Activated naive CD8-positive, alpha-beta T cell treated with anti-CD3 and anti-CD28 coated beads for 36 hours (primary cell): Measurements from ENCODE around the gene NEURL1B. TPM values are rescaled to one million over a fixed set of nuclear protein-coding genes. Genes with fewer than 3 reads are reported as not detected.

Experiments
- DNase-seq: peaks from one replicate; pipeline ENCODE4 v3.0.0; 2021
- H3K27ac Mint-ChIP-seq: one replicate; pipeline ENCODE4 v1.8.0; 2022; ENCODE audit warnings: mild to moderate bottlenecking, moderate library complexity, mixed read lengths
- H3K27me3 Mint-ChIP-seq: one replicate; pipeline ENCODE4 v1.8.0; 2022; ENCODE audit warnings: mild to moderate bottlenecking, mixed read lengths
- H3K36me3 Mint-ChIP-seq: one replicate; pipeline ENCODE4 v1.8.0; 2021; ENCODE audit warnings: mild to moderate bottlenecking, mixed read lengths
- H3K4me1 Mint-ChIP-seq: one replicate; pipeline ENCODE4 v1.8.0; 2021; ENCODE audit warnings: mixed read lengths
- H3K4me3 Mint-ChIP-seq: one replicate; pipeline ENCODE4 v1.8.0; 2022; ENCODE audit warnings: mild to moderate bottlenecking, moderate library complexity, mixed read lengths
- H3K9me3 Mint-ChIP-seq: one replicate; pipeline ENCODE4 v1.8.0; 2022; ENCODE audit warnings: mixed read lengths
- total RNA-seq, 2 experiments: library from RNA; stranded (reverse); gene quantifications; one replicate each; pipeline ENCODE4 v1.2.3, GENCODE V29; 2021

The NEURL1B gene
- total RNA-seq, 2 experiments from 2014 or later, result 0.10 TPM

DNA sequence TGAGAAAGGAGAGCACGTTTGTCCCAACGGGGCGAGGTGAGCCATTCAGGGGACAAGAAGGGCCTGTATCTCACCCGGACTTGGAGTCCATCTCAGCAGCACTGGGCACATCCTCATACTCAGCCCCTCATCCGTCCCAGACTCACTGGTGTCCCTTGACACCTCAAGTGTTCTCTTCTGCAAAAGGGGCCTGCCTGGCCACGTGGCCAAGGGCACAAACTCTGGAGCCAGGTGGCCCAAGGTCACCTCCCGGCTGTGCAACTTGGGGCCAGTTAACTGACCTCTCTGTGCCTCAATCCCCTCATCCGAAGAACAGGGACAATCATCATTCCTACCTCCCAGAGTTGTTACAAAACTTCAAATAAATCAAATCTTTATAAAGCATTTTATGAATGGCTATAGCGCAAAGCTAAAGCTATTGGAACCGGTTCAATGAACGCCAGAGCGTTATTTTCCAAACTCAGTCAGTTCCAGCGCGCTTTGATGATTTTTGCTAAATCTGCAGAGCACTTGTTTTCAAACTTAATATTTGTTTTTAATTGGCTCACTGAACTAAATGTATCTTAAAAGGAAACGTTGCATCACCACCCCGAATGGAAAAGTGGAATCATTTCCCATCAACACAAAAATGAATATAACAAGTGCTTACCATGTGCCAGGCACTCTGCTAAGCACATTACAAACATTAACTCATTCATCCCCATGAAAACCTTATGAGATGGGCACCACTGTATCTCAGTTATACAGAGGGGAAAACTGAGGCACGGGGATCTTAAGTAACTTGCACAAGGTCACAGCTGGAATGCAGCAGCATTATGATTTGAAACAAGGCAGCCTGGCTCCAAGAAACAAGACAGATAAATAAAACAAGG, 80.6 kb downstream of the NEURL1B start:
- Mint-ChIP-seq H3K27me3 (no peaks in the 10 kb centered on the region), H3K36me3 (no peaks in the 10 kb centered on the region), H3K4me3 (no peak overlapping the region), H3K4me1 (peaks cover 4% of the 10 kb centered on the region), H3K27ac (no peak overlapping the region), H3K9me3 (no peaks in the 10 kb centered on the region)
- DNase-seq, result no peak

- no peak for DNase-seq
- Mint-ChIP-seq H3K9me3 (no peaks in the 10 kb centered on the region), H3K27me3 (no peaks in the 10 kb centered on the region), H3K4me1 (no peaks in the 10 kb centered on the region), H3K27ac (no peak overlapping the region), H3K4me3 (no peak overlapping the region), H3K36me3 (no peaks in the 10 kb centered on the region)
Observed at GRCh38 chr5:172722327-172722815, 81.3 kb downstream of the NEURL1B start.

GRCh38 chr5:172723508-172723907, 82.4 kb downstream of the NEURL1B start:
- H3K36me3 Mint-ChIP-seq, result no peaks in the 10 kb centered on the region
- no peaks in the 10 kb centered on the region for H3K9me3 Mint-ChIP-seq
- no peak for DNase-seq
- no peak overlapping the region for H3K4me3 Mint-ChIP-seq
- H3K27me3 Mint-ChIP-seq, result no peaks in the 10 kb centered on the region
- no peaks in the 10 kb centered on the region for H3K4me1 Mint-ChIP-seq
- no peak overlapping the region for H3K27ac Mint-ChIP-seq

- Mint-ChIP-seq H3K36me3 (no peaks in the 10 kb centered on the region), H3K9me3 (no peaks in the 10 kb centered on the region), H3K4me1 (no peaks in the 10 kb centered on the region), H3K27ac (no peak overlapping the region), H3K27me3 (no peaks in the 10 kb centered on the region), H3K4me3 (no peak overlapping the region)
- no peak for DNase-seq
Observed at GRCh38 chr5:172724242-172725183, 83.5 kb downstream of the NEURL1B start.

DNA sequence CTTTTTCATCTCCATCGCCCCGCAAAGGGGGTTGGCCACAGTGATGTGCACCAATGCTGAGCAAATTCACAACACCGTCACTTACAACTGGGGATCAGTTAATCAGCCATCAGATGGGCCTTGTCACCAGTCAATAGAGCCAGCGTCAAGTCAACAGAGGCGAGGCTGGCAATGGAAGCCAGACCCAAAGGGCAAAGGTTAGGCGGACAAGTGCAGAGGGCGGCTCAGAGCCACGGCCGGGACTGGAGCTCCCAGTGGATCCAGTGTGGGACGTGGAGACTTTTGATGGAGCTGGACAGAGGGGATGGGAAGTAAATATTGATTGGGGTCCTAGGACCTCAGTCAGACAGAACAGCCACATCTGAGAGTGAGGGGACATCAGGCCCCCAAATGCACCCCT, 84.2 kb downstream of the NEURL1B start:
- no peak overlapping the region for H3K27ac Mint-ChIP-seq
- no peaks in the 10 kb centered on the region for H3K36me3 Mint-ChIP-seq
- no peak for DNase-seq
- H3K9me3 Mint-ChIP-seq, result no peaks in the 10 kb centered on the region
- H3K4me3 Mint-ChIP-seq, result no peak overlapping the region
- no peaks in the 10 kb centered on the region for H3K27me3 Mint-ChIP-seq
- H3K4me1 Mint-ChIP-seq, result no peaks in the 10 kb centered on the region

DNA sequence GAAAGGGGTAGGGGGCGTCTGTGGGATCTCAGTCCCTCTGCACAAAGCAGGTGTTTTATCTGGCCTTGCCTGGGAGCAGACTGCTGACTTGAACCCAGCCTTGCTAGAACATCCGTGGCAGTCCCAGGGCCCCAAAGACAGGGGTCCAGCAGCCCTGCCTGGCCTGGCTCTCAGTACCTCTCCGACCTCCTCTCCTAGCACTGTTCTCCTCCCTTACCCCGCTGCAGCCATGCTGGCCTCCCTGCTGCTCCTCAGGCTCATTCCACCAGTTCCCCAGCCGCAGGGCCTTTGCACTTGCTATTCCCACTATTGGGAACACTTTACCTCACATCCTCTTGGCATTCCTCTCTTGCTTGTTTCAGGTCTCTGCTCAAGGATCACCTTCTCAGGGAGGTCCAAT, 84.7 kb downstream of the NEURL1B start:
- H3K36me3 Mint-ChIP-seq, result no peaks in the 10 kb centered on the region
- no peaks in the 10 kb centered on the region for H3K9me3 Mint-ChIP-seq
- no peaks in the 10 kb centered on the region for H3K4me1 Mint-ChIP-seq
- no peaks in the 10 kb centered on the region for H3K27me3 Mint-ChIP-seq
- DNase-seq, result no peak
- H3K27ac Mint-ChIP-seq, result no peak overlapping the region
- H3K4me3 Mint-ChIP-seq, result no peak overlapping the region

DNA sequence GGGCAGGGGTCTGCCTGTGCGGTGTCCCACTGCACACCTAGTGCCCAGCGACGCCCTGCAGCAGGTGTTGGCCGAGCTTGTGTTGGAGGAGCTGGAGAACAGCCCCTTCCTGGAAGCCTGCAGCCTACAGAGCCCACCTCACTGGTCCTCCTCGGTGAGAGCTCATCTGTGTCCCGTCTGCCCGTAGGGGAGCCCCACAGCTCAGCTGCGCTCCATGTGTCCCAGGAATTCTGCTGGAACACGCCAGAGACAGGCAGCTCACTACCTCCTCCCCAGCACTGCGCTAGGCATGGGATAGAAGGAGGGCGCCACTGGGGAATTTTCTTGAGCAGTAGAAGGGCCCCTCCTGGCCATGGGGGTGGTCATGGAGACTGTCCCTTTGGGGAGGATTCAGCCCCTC, 85.9 kb downstream of the NEURL1B start:
- no peaks in the 10 kb centered on the region for H3K4me1 Mint-ChIP-seq
- H3K4me3 Mint-ChIP-seq, result no peak overlapping the region
- DNase-seq, result no peak
- H3K27ac Mint-ChIP-seq, result no peak overlapping the region
- H3K36me3 Mint-ChIP-seq, result no peaks in the 10 kb centered on the region
- H3K27me3 Mint-ChIP-seq, result no peaks in the 10 kb centered on the region
- no peaks in the 10 kb centered on the region for H3K9me3 Mint-ChIP-seq

GRCh38 chr5:172727551-172727950, 86.5 kb downstream of the NEURL1B start:
- no peaks in the 10 kb centered on the region for H3K27me3 Mint-ChIP-seq
- no peak overlapping the region for H3K4me3 Mint-ChIP-seq
- no peaks in the 10 kb centered on the region for H3K9me3 Mint-ChIP-seq
- H3K4me1 Mint-ChIP-seq, result no peaks in the 10 kb centered on the region
- H3K27ac Mint-ChIP-seq, result no peak overlapping the region
- H3K36me3 Mint-ChIP-seq, result no peaks in the 10 kb centered on the region
- no peak for DNase-seq

GRCh38 chr5:172728481-172729241, 87.6 kb downstream of the NEURL1B start:
- Mint-ChIP-seq H3K4me3 (no peak overlapping the region), H3K4me1 (no peaks in the 10 kb centered on the region), H3K9me3 (no peaks in the 10 kb centered on the region), H3K36me3 (no peaks in the 10 kb centered on the region), H3K27ac (no peak overlapping the region), H3K27me3 (no peaks in the 10 kb centered on the region)
- no peak for DNase-seq

DNA sequence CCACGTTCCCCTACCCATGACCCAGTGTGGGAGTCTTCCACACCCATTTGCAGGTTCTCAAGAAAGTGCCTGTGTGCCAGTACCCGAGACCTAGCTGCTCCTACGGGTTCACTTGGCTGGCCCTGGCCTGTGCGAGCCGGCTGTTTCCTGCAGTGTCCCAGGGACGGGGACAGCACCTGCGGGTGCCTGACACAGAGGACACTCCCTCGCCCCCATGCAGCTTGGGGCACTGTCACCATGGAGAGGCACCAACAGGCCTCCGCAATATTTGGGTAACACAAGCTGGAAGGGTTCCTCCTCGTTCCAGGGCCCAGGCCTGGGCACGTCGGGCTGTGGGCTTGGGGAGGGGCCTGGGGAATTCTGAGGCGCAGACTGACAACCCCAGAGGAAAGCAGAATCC, 88.5 kb downstream of the NEURL1B start:
- H3K4me1 Mint-ChIP-seq, result no peaks in the 10 kb centered on the region
- no peaks in the 10 kb centered on the region for H3K36me3 Mint-ChIP-seq
- no peak overlapping the region for H3K4me3 Mint-ChIP-seq
- H3K9me3 Mint-ChIP-seq, result no peaks in the 10 kb centered on the region
- no peaks in the 10 kb centered on the region for H3K27me3 Mint-ChIP-seq
- no peak overlapping the region for H3K27ac Mint-ChIP-seq
- no peak for DNase-seq

- Mint-ChIP-seq H3K4me3 (no peak overlapping the region), H3K4me1 (no peaks in the 10 kb centered on the region), H3K27ac (no peak overlapping the region), H3K9me3 (no peaks in the 10 kb centered on the region), H3K27me3 (no peaks in the 10 kb centered on the region), H3K36me3 (no peaks in the 10 kb centered on the region)
- DNase-seq, result no peak
Observed at GRCh38 chr5:172730222-172730621, 89.2 kb downstream of the NEURL1B start.

DNA sequence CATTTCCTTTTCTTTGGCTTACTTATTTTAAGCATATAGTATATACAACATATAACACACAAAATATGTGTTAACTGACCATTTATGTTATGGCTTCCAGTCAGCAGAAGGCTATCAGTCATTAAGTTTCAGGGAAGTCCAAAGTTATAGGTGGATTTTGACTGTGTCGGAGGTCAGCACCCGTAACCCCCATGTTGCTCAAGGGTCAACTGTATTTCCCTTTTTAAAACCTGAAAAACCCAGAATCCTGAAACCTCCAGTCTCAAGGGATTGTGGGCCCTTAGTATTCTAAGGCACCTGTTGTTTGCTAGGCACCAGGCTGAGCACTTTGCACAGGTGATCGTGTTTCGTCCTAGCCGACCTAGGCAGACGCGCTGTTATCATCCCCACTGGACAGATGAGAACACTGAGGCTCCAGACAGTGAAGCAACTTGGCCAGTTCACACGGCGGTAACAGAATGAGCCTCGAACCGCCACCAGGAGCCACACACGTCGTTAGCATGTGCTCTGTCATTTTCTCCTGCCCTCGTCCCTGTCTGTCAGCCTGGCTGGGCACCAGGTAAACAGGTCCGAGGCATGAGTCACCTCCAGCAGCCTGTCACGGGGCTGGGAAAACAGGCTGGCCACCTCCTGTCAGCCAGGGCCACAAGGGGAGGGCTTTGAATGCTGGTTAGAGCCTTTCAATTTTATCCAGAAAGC, 90.1 kb downstream of the NEURL1B start:
- DNase-seq, result no peak
- Mint-ChIP-seq H3K27me3 (no peaks in the 10 kb centered on the region), H3K27ac (no peak overlapping the region), H3K4me1 (no peaks in the 10 kb centered on the region), H3K9me3 (no peaks in the 10 kb centered on the region), H3K36me3 (no peaks in the 10 kb centered on the region), H3K4me3 (no peak overlapping the region)

DNA sequence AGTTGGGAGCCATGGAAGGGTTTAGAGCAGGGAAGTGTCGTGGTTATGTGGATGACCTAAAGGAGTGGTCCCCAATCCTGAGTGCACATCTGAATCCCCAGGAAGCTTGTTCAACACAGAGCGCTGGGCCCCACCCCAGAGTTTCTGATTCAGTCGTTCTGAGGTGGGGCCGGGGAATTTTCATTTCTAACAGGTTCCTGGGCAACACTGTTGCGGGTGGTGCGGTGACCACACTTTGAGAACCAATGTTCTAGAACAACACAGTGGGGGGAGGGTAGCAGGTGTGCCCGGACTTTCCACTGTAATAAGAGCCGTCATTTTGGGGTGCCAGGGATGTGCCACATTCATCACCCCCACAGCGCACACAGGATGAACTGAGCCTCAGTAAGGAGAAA, 90.6 kb downstream of the NEURL1B start:
- no peaks in the 10 kb centered on the region for H3K36me3 Mint-ChIP-seq
- no peak overlapping the region for H3K27ac Mint-ChIP-seq
- no peaks in the 10 kb centered on the region for H3K27me3 Mint-ChIP-seq

DNA sequence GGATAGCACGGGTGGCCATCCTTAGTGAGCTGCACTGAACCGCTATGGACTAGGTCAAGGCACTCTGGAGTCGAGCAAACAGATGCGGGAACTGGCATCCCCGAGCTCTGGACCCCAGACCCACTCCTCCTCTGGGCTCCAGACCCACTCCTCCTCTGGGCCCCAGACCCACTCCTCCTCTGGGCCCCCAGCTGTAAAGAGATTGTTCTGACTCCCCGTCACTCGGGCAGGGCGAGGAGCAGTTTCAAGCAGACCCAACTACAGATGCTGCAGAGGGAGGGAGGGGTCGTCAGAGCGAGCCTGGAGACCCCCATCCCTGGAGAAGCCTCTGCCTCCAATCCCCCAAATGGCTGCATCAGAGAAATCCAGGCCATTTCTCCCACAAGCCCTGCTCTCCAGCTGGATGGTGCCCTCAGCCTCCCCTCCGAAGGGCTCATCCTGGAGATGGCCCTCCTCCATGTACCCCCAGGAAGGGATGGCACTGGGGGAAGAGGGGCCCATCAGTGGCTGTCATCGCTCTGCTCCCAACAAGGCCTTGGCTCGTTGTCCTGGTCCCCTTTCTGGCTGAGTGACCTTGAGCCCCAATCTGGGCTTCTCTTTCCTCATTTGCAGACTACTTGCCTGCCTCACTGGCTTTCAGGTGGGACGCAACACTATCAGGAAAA, 91.3 kb downstream of the NEURL1B start:
- Mint-ChIP-seq H3K27me3 (no peaks in the 10 kb centered on the region), H3K9me3 (no peaks in the 10 kb centered on the region), H3K4me1 (no peaks in the 10 kb centered on the region), H3K27ac (no peak overlapping the region), H3K4me3 (no peak overlapping the region), H3K36me3 (no peaks in the 10 kb centered on the region)
- no peak for DNase-seq

More for the DNA sequence above, 90.6 kb downstream of the NEURL1B start:
- Mint-ChIP-seq H3K9me3 (no peaks in the 10 kb centered on the region), H3K4me3 (no peak overlapping the region), H3K4me1 (no peaks in the 10 kb centered on the region)
- no peak for DNase-seq
